B cell (primary cell): Measurements from ENCODE around the gene MAP3K21. TPM values are rescaled to one million over a fixed set of nuclear protein-coding genes. Genes with fewer than 3 reads are reported as not detected.

ENCODE experiments used
- ATAC-seq: fragments of 200-7000 bp; cut with Tn5 transposase; one replicate; pipeline ENCODE4 v1.10.0; 2021; ENCODE audit warnings: low read depth, mild to moderate bottlenecking, moderate number of reproducible peaks, moderate library complexity
- CTCF ChIA-PET: fragments of 350-600 bp; sonication (Branson Sonifier 250); formaldehyde crosslinking; loops from one replicate; lab custom pipeline; 2021; ENCODE audit warnings: antibody characterized with exemption, inconsistent platforms; lab: Charles Lee
- POLR2A ChIA-PET: fragments of 350-600 bp; sonication (Branson Sonifier 250); formaldehyde crosslinking; loops from one replicate; lab custom pipeline; 2021; ENCODE audit warnings: antibody characterized with exemption; lab: Charles Lee
- DNase-seq: peaks from one replicate; pipeline ENCODE4 v3.0.0; 2013
- H2AFZ ChIP-seq: 2 replicates; pipeline ENCODE4 v1.6.1; 2012; ENCODE audit warnings: mild to moderate bottlenecking, low read depth, low read length; ENCODE audit not compliant: insufficient read depth, poor library complexity, severe bottlenecking
- H3K27ac ChIP-seq, 2 donors: 1 replicate in 1 of 2; 2 replicates in 1 of 2; pipeline ENCODE4 v1.5.1; 2012 to 2013; ENCODE audit warnings: low read length in 2 of 2, mild to moderate bottlenecking in 2 of 2, moderate library complexity in 1 of 2
- H3K27me3 ChIP-seq, 4 experiments: fragments of 200-600 bp in 1 of 4; sonication (generic) in 1 of 4; replicated peaks in 1 of 4; 1 replicate in 2 of 4; 2 replicates in 2 of 4; pipeline versions ENCODE4 v1.6.1 to v1.7.0; 2013 to 2016; ENCODE audit warnings: low read length in 3 of 4, mild to moderate bottlenecking in 2 of 4, mixed read lengths in 1 of 4, moderate library complexity in 1 of 4; ENCODE audit not compliant: insufficient read depth in 4 of 4, control insufficient read depth in 3 of 4; ENCODE audit errors: control extremely low read depth in 1 of 4
- H3K36me3 ChIP-seq, 2 experiments: replicated peaks in 1 of 2; 1 replicate in 1 of 2; 2 replicates in 1 of 2; pipeline versions ENCODE4 v1.6.1 to v1.7.1; 2013; ENCODE audit warnings: low read length in 1 of 2; ENCODE audit not compliant: insufficient read depth in 2 of 2, control insufficient read depth in 1 of 2; ENCODE audit errors: control extremely low read depth in 1 of 2, extremely low read depth in 1 of 2
- H3K4me1 ChIP-seq, 2 donors: fragments of 200-600 bp in 1 of 2; sonication (generic) in 1 of 2; 1 replicate in 1 of 2; 2 replicates in 1 of 2; pipeline versions ENCODE4 v1.5.1 to v1.6.1; 2013 to 2017; ENCODE audit warnings: low read length in 2 of 2; ENCODE audit not compliant: control insufficient read depth in 2 of 2, insufficient read depth in 2 of 2
- H3K4me2 ChIP-seq: replicated peaks from 2 replicates; pipeline ENCODE3; 2012; ENCODE audit warnings: mild to moderate bottlenecking, low read depth, low read length; ENCODE audit not compliant: poor library complexity, severe bottlenecking
- H3K4me3 ChIP-seq, 5 experiments: fragments of 200-600 bp in 1 of 5; sonication (generic) in 1 of 5; 1 replicate in 3 of 5; 2 replicates in 2 of 5; pipeline versions ENCODE4 v1.5.1 to v1.7.0; 2011 to 2016; ENCODE audit warnings: low read length in 4 of 5, mild to moderate bottlenecking in 4 of 5, low read depth in 2 of 5, control low read depth in 1 of 5, moderate library complexity in 1 of 5; ENCODE audit not compliant: insufficient read depth in 1 of 5; ENCODE audit errors: control extremely low read depth in 1 of 5, extremely low read depth in 1 of 5
- H3K79me2 ChIP-seq: fragments of 200-600 bp; sonication (generic); one replicate; pipeline ENCODE4 v1.6.0; 2016; ENCODE audit warnings: low read length; ENCODE audit not compliant: control insufficient read depth, insufficient read depth
- H3K9ac ChIP-seq: fragments of 200-600 bp; sonication (generic); 2 replicates; pipeline ENCODE4 v1.6.1; 2017; ENCODE audit warnings: mild to moderate bottlenecking, low read length, moderate library complexity
- H3K9me3 ChIP-seq, 3 donors: one replicate each; pipeline versions ENCODE4 v1.6.1 to v1.7.1; 2013; ENCODE audit warnings: low read length in 2 of 3; ENCODE audit not compliant: control insufficient read depth in 2 of 3, insufficient read depth in 1 of 3; ENCODE audit errors: control extremely low read depth in 1 of 3
- H4K20me1 ChIP-seq: 2 replicates; pipeline ENCODE4 v1.6.0; 2012; ENCODE audit warnings: mild to moderate bottlenecking, low read length; ENCODE audit not compliant: insufficient read depth, control insufficient read depth, poor library complexity, severe bottlenecking
- H3K27ac Mint-ChIP-seq: one replicate; pipeline ENCODE4 v1.8.0; 2021; ENCODE audit warnings: mixed read lengths
- H3K27me3 Mint-ChIP-seq: one replicate; pipeline ENCODE4 v1.8.0; 2021; ENCODE audit warnings: mixed read lengths
- H3K4me1 Mint-ChIP-seq: one replicate; pipeline ENCODE4 v1.8.0; 2021; ENCODE audit warnings: mixed read lengths
- H3K4me3 Mint-ChIP-seq: one replicate; pipeline ENCODE4 v1.8.0; 2021; ENCODE audit warnings: mixed read lengths
- H3K9me3 Mint-ChIP-seq: one replicate; pipeline ENCODE4 v1.8.0; 2022; ENCODE audit warnings: mixed read lengths; ENCODE audit not compliant: insufficient read depth
- CTCF ChIP-seq: fragments of 200-600 bp; IDR thresholded peaks from one replicate; pipeline ENCODE4 v1.8.0; 2022; ENCODE audit warnings: antibody characterized with exemption, mild to moderate bottlenecking
- EZH2 ChIP-seq: IDR thresholded peaks from 2 replicates; pipeline ENCODE4 v1.6.1; 2012; ENCODE audit warnings: borderline replicate concordance, low read depth, mild to moderate bottlenecking, moderate library complexity, low read length; ENCODE audit not compliant: insufficient read depth, poor library complexity, severe bottlenecking
- WGBS: methylation state at CpG from one replicate; pipeline ENCODE4 v1.1.5; 2013; ENCODE audit warnings: missing lambda C conversion rate; ENCODE audit not compliant: insufficient coverage; 5-methylcytosine and 5-hydroxymethylcytosine counted together
- intact Hi-C: fragments of 100-400 bp; cut with micrococcal nuclease; formaldehyde crosslinking; loops from one replicate; pipeline ENCODE4 v1.10.0; 2022
- polyA plus RNA-seq: library from polyadenylated mRNA; depleted of rRNA; stranded (reverse); fragments of >200 nt; gene quantifications from 2 replicates; pipeline ENCODE4 v1.2.3, GENCODE V29; 2012
- total RNA-seq, 2 donors: library from RNA; stranded (reverse); fragments of 120-200 nt in 1 of 2; gene quantifications; 1 replicate in 1 of 2; 2 replicates in 1 of 2; pipeline versions ENCODE4 v1.2.3 to v1.2.4, GENCODE V29; 2013 to 2022

MAP3K21 gene
- total and polyA plus RNA-seq, 2 donors (not counting 1 experiment from before 2014, with no cell fraction given) = 1.5 to 3.7 TPM

- ChIA-PET CTCF (no interaction called here), POLR2A (no interaction called here)
- no peaks in the 10 kb centered on the region for H3K9me3 Mint-ChIP-seq
- H3K4me2 ChIP-seq = no peak overlapping the region
- no peak overlapping the region for H2AFZ ChIP-seq
- no peak overlapping the region for H3K27ac ChIP-seq
- no peaks in the 10 kb centered on the region for H3K27me3 ChIP-seq
- peaks cover 7% of the 10 kb centered on the region for H3K4me1 Mint-ChIP-seq
- H3K4me3 ChIP-seq = no peak overlapping the region
- H3K4me1 ChIP-seq = peaks cover 0 to 7% of the 10 kb centered on the region in 2 donors
- no peak for TF ChIP-seq CTCF
- TF ChIP-seq EZH2 = no peak
- no peak overlapping the region for H3K4me3 Mint-ChIP-seq
- H3K9me3 ChIP-seq = no peaks in the 10 kb centered on the region
- H4K20me1 ChIP-seq = no peaks in the 10 kb centered on the region
- no peak overlapping the region for H3K27ac Mint-ChIP-seq
- no peaks in the 10 kb centered on the region for H3K36me3 ChIP-seq
- H3K27me3 Mint-ChIP-seq = no peaks in the 10 kb centered on the region
- H3K79me2 ChIP-seq = no peaks in the 10 kb centered on the region
- intact Hi-C loops = no loop called here
- H3K9ac ChIP-seq = no peak overlapping the region
- ATAC-seq = no peak
- no peak for DNase-seq
These were observed 27.5 kb downstream of the MAP3K21 start for GRCh38 chr1:233354983-233355382.

GRCh38 chr1:233355841-233356704 lies 28.5 kb downstream of the MAP3K21 start:
- H3K27ac Mint-ChIP-seq = no peak overlapping the region
- POLR2A ChIA-PET = no interaction called here
- peaks cover 7% of the 10 kb centered on the region for H3K4me1 Mint-ChIP-seq

More at GRCh38 chr1:233355841-233356704, 28.5 kb downstream of the MAP3K21 start:
- TF ChIP-seq EZH2 (no peak), CTCF (no peak)
- Histone ChIP-seq H3K4me2 (peak overlapping the region; percentile 29), H3K9ac (no peak overlapping the region), H3K9me3 (no peaks in the 10 kb centered on the region), H3K79me2 (no peaks in the 10 kb centered on the region), H4K20me1 (no peaks in the 10 kb centered on the region), H3K27ac (no peak overlapping the region), H3K4me1 (peaks cover 0 to 7% of the 10 kb centered on the region in 2 donors), H3K4me3 (no peak overlapping the region), H2AFZ (peak overlapping the region; percentile 8), H3K36me3 (no peaks in the 10 kb centered on the region), H3K27me3 (no peaks in the 10 kb centered on the region)
- no peak for DNase-seq
- CTCF ChIA-PET = no interaction called here
- intact Hi-C loops = no loop called here
- WGBS = 77% methylated on average over 3 of the region's 8 CpGs
- ATAC-seq = no peak
- H3K27me3 Mint-ChIP-seq = no peaks in the 10 kb centered on the region
- H3K9me3 Mint-ChIP-seq = no peaks in the 10 kb centered on the region
- H3K4me3 Mint-ChIP-seq = no peak overlapping the region
